GM12874 (cell line): ENCODE measurements around the gene DHRS3.

Source experiments
- CTCF ChIP-seq: IDR thresholded peaks from 2 replicates; pipeline ENCODE4 v1.5.1; 2011; ENCODE audit warnings: low read depth, mild to moderate bottlenecking, control low read depth, low read length, moderate library complexity; ENCODE audit not compliant: insufficient read depth

DHRS3 gene

GRCh38 chr1:12584900-12585525 is 33.0 kb downstream of the DHRS3 start:
- no peak for TF ChIP-seq CTCF

GRCh38 chr1:12583484-12583883 is 34.5 kb downstream of the DHRS3 start:
- TF ChIP-seq CTCF, result no peak

GRCh38 chr1:12582649-12583048 is 35.4 kb downstream of the DHRS3 start:
- TF ChIP-seq CTCF, result no peak

GRCh38 chr1:12581179-12581578 is 36.8 kb downstream of the DHRS3 start:
- TF ChIP-seq CTCF, result no peak

- TF ChIP-seq CTCF, result no peak
Measured at GRCh38 chr1:12580054-12580887, 37.7 kb downstream of the DHRS3 start.

GRCh38 chr1:12578860-12579422 is 39.1 kb downstream of the DHRS3 start:
- TF ChIP-seq CTCF, result no peak

- no peak for TF ChIP-seq CTCF
Measured at GRCh38 chr1:12577020-12577419, 41.0 kb downstream of the DHRS3 start.
